DOHH2 (cell line): ENCODE results near the gene SLC8A1.

Experiments
- CTCF ChIP-seq: fragments of 200-600 bp; sonication (generic); IDR thresholded peaks from one replicate; pipeline ENCODE4 v1.5.1; 2014; ENCODE audit warnings: antibody characterized with exemption, mild to moderate bottlenecking, low read depth, low read length; ENCODE audit not compliant: poor library complexity, severe bottlenecking
- EZH2phosphoT487 ChIP-seq: fragments of 200-600 bp; sonication (generic); IDR thresholded peaks from 2 replicates; pipeline ENCODE4 v1.6.1; 2017; ENCODE audit warnings: borderline replicate concordance, mild to moderate bottlenecking, antibody characterized with exemption, low read length, moderate library complexity, mixed read lengths

GRCh38 chr2:40367652-40368051, 84.2 kb downstream of the SLC8A1 start:
- TF ChIP-seq CTCF: no peak
- TF ChIP-seq EZH2phosphoT487: no peak
